HCT116 (cell line): ENCODE data around the gene TTYH2. TPM values are rescaled to one million over a fixed set of nuclear protein-coding genes. Genes with fewer than 3 reads are reported as not detected.

Source experiments
- ATAC-seq: fragments of 200-7000 bp; cut with Tn5 transposase; 2 replicates; pipeline ENCODE4 v1.9.1; 2020; ENCODE audit warnings: mild to moderate bottlenecking, moderate library complexity
- BruUV-seq: library from RNA; stranded (reverse); fragments of 400-500 nt; replicated peaks from 2 replicates; lab custom pipeline; 2021; lab: Mats Ljungman, UMichigan
- CTCF ChIA-PET: fragments of 300-600 bp; sonication (Branson Sonifier 250); formaldehyde crosslinking; loops from one replicate; lab custom pipeline; 2021; ENCODE audit warnings: antibody characterized with exemption; lab: Charles Lee
- POLR2A ChIA-PET: fragments of 300-600, 350-600 bp; sonication (Branson Sonifier 250); formaldehyde crosslinking; loops from one replicate; lab custom pipeline; 2021; ENCODE audit warnings: antibody characterized with exemption; lab: Charles Lee
- RAD21 ChIA-PET, 2 experiments: fragments of 300-600 bp; sonication (Branson Sonifier 250); formaldehyde crosslinking; loops; one replicate each; lab custom pipeline; 2023; ENCODE audit warnings: low total read pairs in 2 of 2; ENCODE audit not compliant: uncharacterized antibody in 2 of 2, unreplicated experiment in 2 of 2, low non-redundant PET in 1 of 2; lab: Charles Lee
- DNase-seq: peaks from one replicate; pipeline ENCODE4 v3.0.0-alpha.2; 2010; ENCODE audit warnings: low read depth, low spot score
- H2AFZ ChIP-seq: fragments of 200-600 bp; shearing (Covaris generic), sonication (generic); 2 replicates; pipeline ENCODE4 v1.6.1; 2017; ENCODE audit warnings: low read depth, mixed run types, mixed read lengths, antibody characterized with exemption, low read length; ENCODE audit not compliant: poor library complexity, severe bottlenecking
- H3K27ac ChIP-seq: 2 replicates; pipeline ENCODE4 v1.5.1; 2012; ENCODE audit warnings: low read depth, low read length
- H3K27me3 ChIP-seq: fragments of 200-600 bp; sonication (generic); 2 replicates; pipeline ENCODE4 v1.6.1; 2016; ENCODE audit warnings: mixed run types, low read length, mixed read lengths; ENCODE audit not compliant: insufficient read depth
- H3K36me3 ChIP-seq, 2 experiments: fragments of 200-500 bp in 1 of 2; fragments of 200-600 bp in 1 of 2; sonication (Bioruptor generic) in 1 of 2; sonication (generic) in 1 of 2; 2 replicates each; pipeline versions ENCODE4 v1.5.1 to v1.6.1; 2014 to 2016; ENCODE audit warnings: low read length in 2 of 2, inconsistent platforms in 1 of 2, mixed read lengths in 1 of 2, mixed run types in 1 of 2; ENCODE audit not compliant: insufficient read depth in 2 of 2, control insufficient read depth in 1 of 2
- H3K4me1 ChIP-seq, 2 experiments: fragments of 200-600 bp in 1 of 2; sonication (generic) in 1 of 2; 2 replicates each; pipeline versions ENCODE4 v1.5.1 to v1.6.1; 2012 to 2017; ENCODE audit warnings: low read length in 2 of 2, inconsistent platforms in 1 of 2, mild to moderate bottlenecking in 1 of 2, mixed read lengths in 1 of 2, mixed run types in 1 of 2, moderate library complexity in 1 of 2; ENCODE audit not compliant: insufficient read depth in 2 of 2, control insufficient read depth in 1 of 2
- H3K4me2 ChIP-seq: fragments of 200-600 bp; sonication (generic); 2 replicates; pipeline ENCODE4 v1.6.1; 2017; ENCODE audit warnings: mixed run types, low read length, mixed read lengths
- H3K4me3 ChIP-seq, 2 experiments: fragments of 200-600 bp in 1 of 2; sonication (generic) in 1 of 2; replicated peaks in 1 of 2; 2 replicates each; pipeline ENCODE4 v1.5.1; 2011 to 2016; ENCODE audit warnings: low read length in 2 of 2, control low read depth in 1 of 2, low read depth in 1 of 2, mild to moderate bottlenecking in 1 of 2, mixed read lengths in 1 of 2, mixed run types in 1 of 2
- H3K79me2 ChIP-seq: fragments of 200-600 bp; sonication (generic); 2 replicates; pipeline ENCODE4 v1.6.1; 2017; ENCODE audit warnings: mild to moderate bottlenecking, mixed run types, low read length, moderate library complexity, mixed read lengths; ENCODE audit not compliant: insufficient read depth
- H3K9ac ChIP-seq: fragments of 200-600 bp; sonication (generic); 2 replicates; pipeline ENCODE4 v1.6.1; 2016; ENCODE audit warnings: low read length, mixed read lengths
- H3K9me2 ChIP-seq: fragments of 200-600 bp; sonication (generic), shearing (Covaris generic); 2 replicates; pipeline ENCODE4 v1.6.1; 2017; ENCODE audit warnings: mixed run types, mild to moderate bottlenecking, moderate library complexity; ENCODE audit not compliant: insufficient read depth
- H3K9me3 ChIP-seq, 2 experiments: fragments of 200-500 bp in 1 of 2; fragments of 200-600 bp in 1 of 2; sonication (Bioruptor generic) in 1 of 2; sonication (generic) in 1 of 2; 2 replicates each; pipeline ENCODE4 v1.6.1; 2014 to 2017; ENCODE audit warnings: low read length in 2 of 2, mixed read lengths in 2 of 2, inconsistent platforms in 1 of 2, low read depth in 1 of 2, mild to moderate bottlenecking in 1 of 2, mixed run types in 1 of 2, moderate library complexity in 1 of 2; ENCODE audit not compliant: control insufficient read depth in 1 of 2, insufficient read depth in 1 of 2
- H4K20me1 ChIP-seq: fragments of 200-600 bp; sonication (generic), shearing (Covaris generic); 2 replicates; pipeline ENCODE4 v1.6.1; 2017; ENCODE audit warnings: mixed run types, mild to moderate bottlenecking, moderate library complexity; ENCODE audit not compliant: insufficient read depth
- CBX3 ChIP-seq: IDR thresholded peaks from 2 replicates; pipeline ENCODE4 v1.6.1; 2012; ENCODE audit warnings: low read depth
- CEBPB ChIP-seq: IDR thresholded peaks from 2 replicates; pipeline ENCODE4 v1.6.1; 2012; ENCODE audit warnings: low read depth
- EGR1 ChIP-seq: IDR thresholded peaks from 2 replicates; pipeline ENCODE4 v1.6.1; 2012; ENCODE audit warnings: low read depth
- ELF1 ChIP-seq: IDR thresholded peaks from 2 replicates; pipeline ENCODE4 v1.6.1; 2012; ENCODE audit warnings: low read depth, borderline replicate concordance
- EZH2 ChIP-seq: fragments of 200-600 bp; sonication (generic); IDR thresholded peaks from 2 replicates; pipeline ENCODE4 v1.6.1; 2017; ENCODE audit warnings: antibody characterized with exemption, mixed run types
- FOSL1 ChIP-seq: IDR thresholded peaks from 2 replicates; pipeline ENCODE4 v1.6.1; 2012; ENCODE audit warnings: low read depth
- JUND ChIP-seq: IDR thresholded peaks from 2 replicates; pipeline ENCODE4 v1.6.1; 2012
- POLR2A ChIP-seq: IDR thresholded peaks from 2 replicates; pipeline ENCODE4 v1.7.0; 2011; ENCODE audit warnings: borderline replicate concordance; ENCODE audit not compliant: insufficient read depth, insufficient read length; ENCODE audit errors: extremely low read depth
- POLR2AphosphoS5 ChIP-seq: IDR thresholded peaks from 2 replicates; pipeline ENCODE4 v1.6.1; 2011; ENCODE audit warnings: mild to moderate bottlenecking, low read depth, low read length, moderate library complexity
- RAD21 ChIP-seq: IDR thresholded peaks from 2 replicates; pipeline ENCODE4 v1.6.1; 2012; ENCODE audit warnings: low read depth, mild to moderate bottlenecking
- SP1 ChIP-seq: IDR thresholded peaks from 2 replicates; pipeline ENCODE4 v1.6.1; 2012; ENCODE audit warnings: low read depth
- SRF ChIP-seq: IDR thresholded peaks from 2 replicates; pipeline ENCODE4 v1.6.1; 2012; ENCODE audit warnings: low read depth
- TCF7L2 ChIP-seq: IDR thresholded peaks from 2 replicates; pipeline ENCODE4 v1.7.0; 2011; ENCODE audit warnings: borderline replicate concordance, inconsistent platforms; ENCODE audit not compliant: insufficient read depth, insufficient read length; ENCODE audit errors: extremely low read depth
- YY1 ChIP-seq: IDR thresholded peaks from 2 replicates; pipeline ENCODE4 v1.6.1; 2011; ENCODE audit warnings: low read length, low read depth, moderate library complexity, mild to moderate bottlenecking; ENCODE audit not compliant: insufficient replicate concordance; ENCODE audit errors: extremely low read depth
- intact Hi-C: fragments of 100-400 bp; cut with micrococcal nuclease; formaldehyde crosslinking; loops from 2 replicates; pipeline ENCODE4 v1.10.0; 2022
- total RNA-seq: library from RNA; stranded (reverse); gene quantifications from one replicate; pipeline ENCODE4 v1.2.1, GENCODE V29; 2021; ENCODE audit not compliant: unreplicated experiment
- TF ChIP-seq, protein P1 (sequence below): IDR thresholded peaks from 2 replicates; pipeline ENCODE4 v1.6.1; 2011; ENCODE audit warnings: mild to moderate bottlenecking, low read length, moderate library complexity; ENCODE audit not compliant: insufficient replicate concordance; ENCODE audit errors: extremely low read depth
- TF ChIP-seq, protein P2 (sequence below): IDR thresholded peaks from 2 replicates; pipeline ENCODE4 v1.6.1; 2012
- TF ChIP-seq, protein P3 (sequence below), 3 experiments: fragments of 200-600 bp in 1 of 3; sonication (generic) in 1 of 3; IDR thresholded peaks in 2 of 3; conservative IDR thresholded peaks in 1 of 3; 2 replicates each; pipeline ENCODE4 v1.5.1; 2012 to 2017; ENCODE audit warnings: low read depth in 2 of 3, low read length in 2 of 3, antibody characterized with exemption in 1 of 3, borderline replicate concordance in 1 of 3, control low read depth in 1 of 3, mild to moderate bottlenecking in 1 of 3, mixed read lengths in 1 of 3, mixed run types in 1 of 3, moderate library complexity in 1 of 3; ENCODE audit not compliant: insufficient read depth in 1 of 3

Gene TTYH2
- total RNA-seq, 1 experiment from 2014 or later = 10.8 TPM

DNA sequence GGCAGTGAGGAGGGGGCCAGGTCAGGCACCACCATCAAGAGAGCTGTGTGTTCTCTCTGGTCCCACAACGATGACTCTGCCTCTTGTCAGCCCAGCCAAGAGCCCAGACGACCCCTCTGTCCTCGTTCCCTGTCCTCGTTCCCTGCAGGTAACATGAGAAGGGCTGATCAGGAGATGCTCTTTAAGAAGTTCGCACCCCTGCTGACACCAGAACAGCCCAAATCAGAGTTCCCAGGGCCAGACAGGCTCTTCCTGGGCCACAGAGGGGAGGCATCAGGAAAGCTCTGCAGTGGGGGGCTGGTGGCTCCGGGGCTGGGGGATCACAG, 47.1 kb downstream of the TTYH2 start:
- RAD21 ChIA-PET = no interaction called here
- Histone ChIP-seq H4K20me1 (no peaks in the 10 kb centered on the region), H3K36me3 (no peaks in the 10 kb centered on the region), H3K9me3 (no peaks in the 10 kb centered on the region), H3K9ac (no peak overlapping the region), H3K4me3 (no peak overlapping the region), H3K27ac (no peak overlapping the region), H3K79me2 (no peaks in the 10 kb centered on the region), H3K27me3 (no peaks in the 10 kb centered on the region), H3K9me2 (no peaks in the 10 kb centered on the region), H2AFZ (no peak overlapping the region), H3K4me2 (no peak overlapping the region), H3K4me1 (no peaks in the 10 kb centered on the region; a peak in 1 of 4 replicates)
- TF ChIP-seq JUND (no peak), POLR2A (no peak), SP1 (no peak), SRF (no peak), EGR1 (no peak), ELF1 (no peak), FOSL1 (no peak), POLR2AphosphoS5 (no peak), CEBPB (no peak)
- TF ChIP-seq, protein P1, sequence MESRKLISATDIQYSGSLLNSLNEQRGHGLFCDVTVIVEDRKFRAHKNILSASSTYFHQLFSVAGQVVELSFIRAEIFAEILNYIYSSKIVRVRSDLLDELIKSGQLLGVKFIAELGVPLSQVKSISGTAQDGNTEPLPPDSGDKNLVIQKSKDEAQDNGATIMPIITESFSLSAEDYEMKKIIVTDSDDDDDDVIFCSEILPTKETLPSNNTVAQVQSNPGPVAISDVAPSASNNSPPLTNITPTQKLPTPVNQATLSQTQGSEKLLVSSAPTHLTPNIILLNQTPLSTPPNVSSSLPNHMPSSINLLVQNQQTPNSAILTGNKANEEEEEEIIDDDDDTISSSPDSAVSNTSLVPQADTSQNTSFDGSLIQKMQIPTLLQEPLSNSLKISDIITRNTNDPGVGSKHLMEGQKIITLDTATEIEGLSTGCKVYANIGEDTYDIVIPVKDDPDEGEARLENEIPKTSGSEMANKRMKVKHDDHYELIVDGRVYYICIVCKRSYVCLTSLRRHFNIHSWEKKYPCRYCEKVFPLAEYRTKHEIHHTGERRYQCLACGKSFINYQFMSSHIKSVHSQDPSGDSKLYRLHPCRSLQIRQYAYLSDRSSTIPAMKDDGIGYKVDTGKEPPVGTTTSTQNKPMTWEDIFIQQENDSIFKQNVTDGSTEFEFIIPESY = no peak
- intact Hi-C loops = no loop called here
- DNase-seq (no peak), ATAC-seq (no peak)
- CTCF ChIA-PET = interaction anchor here (1.5 kb wide), 1 partner anchor 24 kb away, joined by 3 read pairs; no protein-coding TSS in a partner anchor
- BruUV-seq = no TSS peak
- POLR2A ChIA-PET = no interaction called here

DNA sequence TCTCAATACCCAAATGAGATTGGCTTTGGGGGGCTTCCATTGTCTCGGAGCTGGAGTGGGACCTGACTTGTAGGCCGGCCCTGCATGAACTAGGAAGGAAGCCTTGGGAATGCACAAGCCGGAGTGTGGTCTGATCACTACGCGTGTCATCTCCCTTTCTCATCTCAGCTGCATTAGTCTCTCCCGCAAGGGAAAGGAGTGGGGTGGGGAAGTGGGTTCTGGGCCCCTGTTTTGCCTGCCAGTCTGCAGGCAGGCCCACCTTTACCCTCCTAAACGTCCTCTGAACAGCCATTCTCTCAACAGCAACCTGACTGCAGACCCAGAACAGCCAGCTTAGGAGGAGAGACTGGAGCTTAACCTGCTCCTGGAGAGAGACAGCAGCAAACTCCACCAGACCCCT, 49.2 kb downstream of the TTYH2 start:
- intact Hi-C loops = no loop called here
- Histone ChIP-seq H3K27ac (no peak overlapping the region), H3K4me2 (no peak overlapping the region), H4K20me1 (no peaks in the 10 kb centered on the region), H3K9ac (no peak overlapping the region), H3K4me1 (no peaks in the 10 kb centered on the region; a peak in 1 of 4 replicates), H3K27me3 (no peaks in the 10 kb centered on the region), H3K9me3 (no peaks in the 10 kb centered on the region), H3K79me2 (no peaks in the 10 kb centered on the region), H2AFZ (no peak overlapping the region), H3K9me2 (no peaks in the 10 kb centered on the region), H3K4me3 (no peak overlapping the region), H3K36me3 (no peaks in the 10 kb centered on the region)
- POLR2A ChIA-PET = no interaction called here
- RAD21 ChIA-PET = no interaction called here
- BruUV-seq = no TSS peak
- ATAC-seq (no peak), DNase-seq (no peak)
- CTCF ChIA-PET = interaction anchor here (3.2 kb wide), 1 partner anchor 33 kb away, joined by 9 read pairs; no protein-coding TSS in a partner anchor
- TF ChIP-seq, protein P2, sequence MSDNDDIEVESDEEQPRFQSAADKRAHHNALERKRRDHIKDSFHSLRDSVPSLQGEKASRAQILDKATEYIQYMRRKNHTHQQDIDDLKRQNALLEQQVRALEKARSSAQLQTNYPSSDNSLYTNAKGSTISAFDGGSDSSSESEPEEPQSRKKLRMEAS = no peak
- no peak for TF ChIP-seq EZH2
- no peak for TF ChIP-seq EGR1
- TF ChIP-seq POLR2AphosphoS5 = no peak
- no peak for TF ChIP-seq TCF7L2
- TF ChIP-seq ELF1 = no peak
- no peak for TF ChIP-seq CBX3
- no peak for TF ChIP-seq YY1
- TF ChIP-seq FOSL1 = no peak
- no peak for TF ChIP-seq CEBPB
- TF ChIP-seq RAD21 = no peak
- TF ChIP-seq, protein P3, sequence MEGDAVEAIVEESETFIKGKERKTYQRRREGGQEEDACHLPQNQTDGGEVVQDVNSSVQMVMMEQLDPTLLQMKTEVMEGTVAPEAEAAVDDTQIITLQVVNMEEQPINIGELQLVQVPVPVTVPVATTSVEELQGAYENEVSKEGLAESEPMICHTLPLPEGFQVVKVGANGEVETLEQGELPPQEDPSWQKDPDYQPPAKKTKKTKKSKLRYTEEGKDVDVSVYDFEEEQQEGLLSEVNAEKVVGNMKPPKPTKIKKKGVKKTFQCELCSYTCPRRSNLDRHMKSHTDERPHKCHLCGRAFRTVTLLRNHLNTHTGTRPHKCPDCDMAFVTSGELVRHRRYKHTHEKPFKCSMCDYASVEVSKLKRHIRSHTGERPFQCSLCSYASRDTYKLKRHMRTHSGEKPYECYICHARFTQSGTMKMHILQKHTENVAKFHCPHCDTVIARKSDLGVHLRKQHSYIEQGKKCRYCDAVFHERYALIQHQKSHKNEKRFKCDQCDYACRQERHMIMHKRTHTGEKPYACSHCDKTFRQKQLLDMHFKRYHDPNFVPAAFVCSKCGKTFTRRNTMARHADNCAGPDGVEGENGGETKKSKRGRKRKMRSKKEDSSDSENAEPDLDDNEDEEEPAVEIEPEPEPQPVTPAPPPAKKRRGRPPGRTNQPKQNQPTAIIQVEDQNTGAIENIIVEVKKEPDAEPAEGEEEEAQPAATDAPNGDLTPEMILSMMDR (IDR thresholded peaks at IDR 0.05 in 2 of 3, conservative IDR thresholded peaks at IDR 0.05 in 1 of 3; ENCODE audit: borderline replicate concordance in 1 of 3, insufficient read depth in 1 of 3, low read depth in 2 of 3, low read length in 2 of 3) = no peak
